NCI-H146 treated with DMSO at 0.1 percent for 48 hours (cell line): ENCODE results near the gene GBP3.
"Not testable (repeated sequence)": the region's sequence is repeated elsewhere in the genome, so short reads cannot be mapped to it uniquely, and the experiment has no call there.

ENCODE experiments used
- DNase-seq: peaks from one replicate; lab custom pipeline; 2025; ENCODE audit not compliant: unreplicated experiment; lab: John Stamatoyannopoulos, UW

The GBP3 gene

GRCh38 chr1:88980870-88981269 lies 41.8 kb downstream of the GBP3 start:
- DNase-seq: no peak

DNA sequence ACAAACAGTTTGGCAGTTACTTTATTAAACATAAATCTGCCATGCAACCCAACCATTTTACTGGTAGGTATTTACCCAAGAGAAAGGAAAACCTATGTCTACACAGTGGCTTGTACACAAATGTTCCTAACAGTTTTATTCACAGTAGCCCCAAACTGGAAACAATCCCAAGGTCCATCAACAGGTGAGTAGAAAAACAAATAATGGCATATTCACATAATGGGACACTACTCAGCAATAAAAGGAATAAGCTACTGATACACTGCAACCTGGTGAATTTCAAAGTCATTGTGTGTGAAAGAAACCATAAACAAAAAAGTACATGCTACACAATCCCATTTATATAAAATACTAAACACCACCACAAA lies 42.9 kb downstream of the GBP3 start:
- DNase-seq: no peak

DNA sequence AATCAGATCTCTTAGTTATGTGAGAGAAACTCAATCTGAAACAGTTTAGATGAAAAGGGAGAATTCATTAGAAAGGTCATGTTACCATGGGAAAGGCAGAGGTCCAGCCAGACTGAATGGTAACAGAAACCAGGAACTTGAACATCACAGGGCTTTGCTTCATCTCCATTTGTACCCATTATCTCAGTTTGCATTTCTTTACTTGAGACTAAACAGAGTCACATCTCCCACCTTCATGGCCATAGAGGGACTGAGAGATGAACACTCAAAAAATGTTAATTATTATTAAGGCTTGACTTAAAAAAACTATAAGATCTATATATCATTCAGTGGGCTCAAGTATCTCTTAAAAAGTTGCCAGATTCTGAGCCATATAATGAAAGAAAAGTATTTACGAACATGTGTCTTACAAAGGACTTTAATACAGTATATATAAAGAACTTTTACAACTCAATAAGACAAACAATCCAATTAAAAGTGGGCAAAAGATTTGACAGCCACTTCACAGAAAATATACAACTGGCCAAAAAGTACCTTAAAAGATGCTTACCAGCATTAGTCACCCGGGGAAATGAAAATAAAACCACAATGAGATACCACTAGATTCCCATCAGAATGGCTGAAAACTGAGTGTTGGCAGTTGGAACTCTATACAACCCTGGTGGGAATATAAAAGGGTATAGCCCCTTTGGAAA lies 43.5 kb downstream of the GBP3 start:
- DNase-seq: no peak

GRCh38 chr1:88976235-88976634 lies 46.4 kb downstream of the GBP3 start:
- no peak for DNase-seq

DNA sequence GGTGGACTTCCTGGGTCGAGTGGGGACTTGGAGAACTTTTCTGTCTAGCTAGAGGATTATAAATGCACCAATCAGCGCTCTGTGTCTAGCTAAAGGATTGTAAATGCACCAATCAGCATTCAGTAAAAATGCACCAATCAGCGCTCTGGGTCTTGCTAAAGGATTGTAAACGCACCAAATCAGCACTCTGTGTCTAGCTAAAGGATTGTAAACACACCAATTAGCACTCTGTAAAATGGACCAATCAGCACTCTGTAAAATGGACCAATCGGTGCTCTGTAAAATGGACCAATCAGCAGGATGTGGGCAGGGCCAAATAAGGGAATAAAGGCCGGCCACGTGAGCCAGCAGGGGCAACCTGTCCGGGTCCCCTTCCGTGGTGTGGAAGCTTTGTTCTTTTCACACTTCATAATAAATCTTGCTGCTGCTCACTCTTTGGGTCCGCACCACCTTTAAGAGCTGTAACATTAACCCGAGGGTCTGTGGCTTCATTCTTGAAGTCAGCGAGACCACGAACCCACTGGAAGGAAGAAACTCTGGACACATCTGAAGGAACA lies 48.0 kb downstream of the GBP3 start:
- DNase-seq: not testable (repeated sequence)

DNA sequence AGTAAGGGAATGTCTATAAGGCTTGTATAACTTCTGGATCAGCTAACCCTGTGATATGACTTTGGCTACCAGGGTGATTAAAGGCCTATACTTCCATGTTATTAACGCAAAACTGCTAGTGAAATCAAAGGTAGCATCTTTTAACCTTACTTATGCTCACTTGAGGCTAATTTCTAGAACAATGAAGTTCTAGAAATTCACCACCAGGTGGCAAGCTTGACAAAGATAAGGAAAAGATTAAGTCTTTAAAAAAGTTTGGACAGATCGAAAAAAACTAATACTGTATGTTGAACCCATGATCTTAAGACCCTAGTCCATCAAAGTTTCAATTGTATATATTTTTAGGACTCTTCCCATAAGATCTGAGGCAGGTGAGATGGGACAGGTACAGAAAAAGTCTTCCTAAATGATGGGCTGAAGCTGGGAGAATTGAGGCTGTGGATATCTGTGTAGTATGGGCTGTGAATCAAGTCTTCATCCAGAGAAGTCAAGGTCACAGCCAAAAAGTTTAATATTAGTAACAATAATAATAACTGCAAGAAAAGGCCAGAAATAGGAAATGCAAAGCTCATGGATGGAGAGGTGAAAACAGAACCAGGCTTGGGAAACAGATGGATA lies 49.0 kb downstream of the GBP3 start:
- DNase-seq: no peak

- no peak for DNase-seq
Observed at GRCh38 chr1:88961647-88962275, 60.9 kb downstream of the GBP3 start.

DNA sequence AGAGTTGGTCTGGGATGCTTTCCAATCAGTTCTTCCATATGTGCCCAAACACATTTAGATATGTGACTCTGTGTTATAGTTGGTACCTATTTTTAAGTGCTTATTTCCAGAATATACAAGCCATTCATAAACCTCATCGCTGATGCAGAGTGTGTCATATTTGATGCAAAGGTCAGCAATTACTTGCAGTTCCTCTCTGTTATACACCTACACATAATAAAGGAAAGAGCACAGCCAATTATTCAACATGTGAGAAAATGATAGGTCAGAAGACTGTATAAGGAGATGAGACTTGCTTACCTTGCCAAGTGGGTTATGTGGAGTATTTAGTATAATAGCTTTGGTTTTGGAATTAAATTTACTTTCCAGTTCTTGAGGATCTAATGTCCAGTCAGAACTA lies 61.6 kb downstream of the GBP3 start:
- no peak for DNase-seq
